ENCODE results near the gene ADGRL3. TPM values are rescaled to one million over a fixed set of nuclear protein-coding genes. Genes with fewer than 3 reads are reported as not detected.

ADGRL3 gene
- total RNA-seq, 1 donor from 2014 or later, result 44.8 TPM

DNA sequence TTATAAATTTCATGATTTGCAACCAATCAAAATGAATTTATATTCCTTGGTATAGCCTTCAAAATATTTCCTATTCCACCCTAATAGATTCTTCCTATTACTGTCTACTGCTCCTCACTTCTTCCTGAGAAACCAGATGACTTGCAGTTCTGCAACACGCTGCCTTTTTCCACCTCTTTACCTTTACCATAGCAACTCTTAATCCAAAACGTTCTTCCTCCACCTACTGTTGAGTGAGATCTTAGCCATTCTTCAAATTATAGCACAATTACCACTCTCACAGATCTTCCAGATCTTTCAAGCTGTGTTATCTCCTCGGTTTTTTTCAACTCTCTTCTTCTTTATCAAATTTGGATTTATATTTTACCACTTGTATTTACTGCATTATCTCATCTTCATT is 289.8 kb downstream of the ADGRL3 start:
- Mint-ChIP-seq H3K27me3 (ENCODE audit: unreplicated experiment) (no peaks in the 10 kb centered on the region), H3K9me3 (ENCODE audit: unreplicated experiment) (no peaks in the 10 kb centered on the region), H3K4me1 (ENCODE audit: unreplicated experiment) (peaks cover 9% of the 10 kb centered on the region), H3K36me3 (ENCODE audit: low read depth, unreplicated experiment) (no peaks in the 10 kb centered on the region), H3K27ac (ENCODE audit: unreplicated experiment) (peak overlapping the region; percentile 16), H3K4me3 (ENCODE audit: unreplicated experiment) (no peak overlapping the region)
- TF ChIP-seq, protein P1, sequence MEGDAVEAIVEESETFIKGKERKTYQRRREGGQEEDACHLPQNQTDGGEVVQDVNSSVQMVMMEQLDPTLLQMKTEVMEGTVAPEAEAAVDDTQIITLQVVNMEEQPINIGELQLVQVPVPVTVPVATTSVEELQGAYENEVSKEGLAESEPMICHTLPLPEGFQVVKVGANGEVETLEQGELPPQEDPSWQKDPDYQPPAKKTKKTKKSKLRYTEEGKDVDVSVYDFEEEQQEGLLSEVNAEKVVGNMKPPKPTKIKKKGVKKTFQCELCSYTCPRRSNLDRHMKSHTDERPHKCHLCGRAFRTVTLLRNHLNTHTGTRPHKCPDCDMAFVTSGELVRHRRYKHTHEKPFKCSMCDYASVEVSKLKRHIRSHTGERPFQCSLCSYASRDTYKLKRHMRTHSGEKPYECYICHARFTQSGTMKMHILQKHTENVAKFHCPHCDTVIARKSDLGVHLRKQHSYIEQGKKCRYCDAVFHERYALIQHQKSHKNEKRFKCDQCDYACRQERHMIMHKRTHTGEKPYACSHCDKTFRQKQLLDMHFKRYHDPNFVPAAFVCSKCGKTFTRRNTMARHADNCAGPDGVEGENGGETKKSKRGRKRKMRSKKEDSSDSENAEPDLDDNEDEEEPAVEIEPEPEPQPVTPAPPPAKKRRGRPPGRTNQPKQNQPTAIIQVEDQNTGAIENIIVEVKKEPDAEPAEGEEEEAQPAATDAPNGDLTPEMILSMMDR (IDR thresholded peaks at IDR 0.05; ENCODE audit: unreplicated experiment), result no peak
- no peak for DNase-seq (ENCODE audit: low spot score)

DNA sequence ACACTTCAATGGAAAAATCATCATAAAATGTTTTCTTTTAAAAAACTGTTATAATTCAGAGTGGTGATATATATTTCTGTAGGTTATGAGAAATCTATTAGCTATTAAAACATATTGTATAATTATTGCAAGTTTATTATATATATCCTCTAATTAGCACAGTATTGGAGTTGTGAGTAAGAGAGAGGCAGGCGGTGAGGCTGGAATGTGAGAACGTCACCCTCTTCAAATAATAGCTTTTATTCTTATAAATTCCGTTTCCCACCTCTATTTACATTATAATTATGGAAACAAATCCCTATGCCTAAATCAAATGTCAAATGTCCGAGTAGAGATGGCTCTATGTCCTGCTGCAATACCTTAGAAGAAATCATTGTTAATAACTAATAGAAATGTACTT is 292.9 kb downstream of the ADGRL3 start:
- TF ChIP-seq, protein P1 (IDR thresholded peaks at IDR 0.05; ENCODE audit: unreplicated experiment), result no peak
- peaks cover 9% of the 10 kb centered on the region for H3K4me1 Mint-ChIP-seq (ENCODE audit: unreplicated experiment)
- no peak overlapping the region for H3K27ac Mint-ChIP-seq (ENCODE audit: unreplicated experiment)
- no peak for DNase-seq (ENCODE audit: low spot score)
- peaks cover 3% of the 10 kb centered on the region for H3K27me3 Mint-ChIP-seq (ENCODE audit: unreplicated experiment)
- H3K9me3 Mint-ChIP-seq (ENCODE audit: unreplicated experiment), result no peaks in the 10 kb centered on the region
- no peak overlapping the region for H3K4me3 Mint-ChIP-seq (ENCODE audit: unreplicated experiment)
- no peaks in the 10 kb centered on the region for H3K36me3 Mint-ChIP-seq (ENCODE audit: low read depth, unreplicated experiment)

DNA sequence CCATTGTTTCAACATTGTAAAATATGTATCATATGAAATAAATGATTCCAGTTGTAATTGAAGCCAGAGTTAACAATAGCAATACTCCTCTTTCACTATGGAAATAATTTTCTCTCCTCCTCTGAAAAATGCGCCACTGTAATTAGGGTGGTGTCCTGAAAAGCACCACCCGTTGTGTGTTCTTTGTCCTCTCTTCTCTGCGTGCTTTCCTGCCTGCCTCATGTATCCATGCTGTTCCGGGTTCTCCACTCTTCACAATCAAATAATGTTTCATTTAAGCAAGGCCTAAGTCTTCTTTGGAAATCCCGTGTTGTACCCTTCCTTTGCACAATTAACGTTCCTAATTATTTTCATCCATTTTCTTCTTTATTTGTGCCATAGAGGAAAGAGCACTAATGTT is 293.3 kb downstream of the ADGRL3 start:
- H3K4me1 Mint-ChIP-seq (ENCODE audit: unreplicated experiment), result peaks cover 9% of the 10 kb centered on the region
- peaks cover 3% of the 10 kb centered on the region for H3K27me3 Mint-ChIP-seq (ENCODE audit: unreplicated experiment)
- no peaks in the 10 kb centered on the region for H3K9me3 Mint-ChIP-seq (ENCODE audit: unreplicated experiment)
- TF ChIP-seq, protein P1 (IDR thresholded peaks at IDR 0.05; ENCODE audit: unreplicated experiment), result no peak
- no peak for DNase-seq (ENCODE audit: low spot score)
- peak overlapping the region; percentile 48 for H3K27ac Mint-ChIP-seq (ENCODE audit: unreplicated experiment)
- no peak overlapping the region for H3K4me3 Mint-ChIP-seq (ENCODE audit: unreplicated experiment)
- H3K36me3 Mint-ChIP-seq (ENCODE audit: low read depth, unreplicated experiment), result no peaks in the 10 kb centered on the region

DNA sequence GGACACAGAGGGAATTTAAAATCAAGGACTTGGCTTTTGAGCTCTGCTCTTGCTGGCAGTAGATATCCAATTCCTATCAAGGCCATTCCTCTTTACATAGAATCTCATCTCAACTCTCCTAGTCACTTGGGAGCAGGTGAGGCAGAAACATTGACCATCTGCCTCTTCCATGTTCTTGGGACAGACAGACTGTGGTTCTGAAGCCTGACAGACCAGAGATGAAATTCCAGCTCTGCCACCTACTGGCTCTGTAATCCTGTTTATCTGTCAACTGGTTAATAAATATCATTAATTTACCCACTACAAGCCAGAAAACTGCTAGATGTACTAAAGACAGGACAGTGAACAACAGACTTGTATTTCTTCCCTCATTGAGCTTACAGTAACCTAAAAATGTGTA is 300.8 kb downstream of the ADGRL3 start:
- Mint-ChIP-seq H3K27ac (ENCODE audit: unreplicated experiment) (no peak overlapping the region), H3K9me3 (ENCODE audit: unreplicated experiment) (no peaks in the 10 kb centered on the region), H3K4me1 (ENCODE audit: unreplicated experiment) (peaks cover 6% of the 10 kb centered on the region), H3K36me3 (ENCODE audit: low read depth, unreplicated experiment) (no peaks in the 10 kb centered on the region), H3K4me3 (ENCODE audit: unreplicated experiment) (no peak overlapping the region), H3K27me3 (ENCODE audit: unreplicated experiment) (no peaks in the 10 kb centered on the region)
- no peak for DNase-seq (ENCODE audit: low spot score)
- TF ChIP-seq, protein P1 (IDR thresholded peaks at IDR 0.05; ENCODE audit: unreplicated experiment), result no peak

DNA sequence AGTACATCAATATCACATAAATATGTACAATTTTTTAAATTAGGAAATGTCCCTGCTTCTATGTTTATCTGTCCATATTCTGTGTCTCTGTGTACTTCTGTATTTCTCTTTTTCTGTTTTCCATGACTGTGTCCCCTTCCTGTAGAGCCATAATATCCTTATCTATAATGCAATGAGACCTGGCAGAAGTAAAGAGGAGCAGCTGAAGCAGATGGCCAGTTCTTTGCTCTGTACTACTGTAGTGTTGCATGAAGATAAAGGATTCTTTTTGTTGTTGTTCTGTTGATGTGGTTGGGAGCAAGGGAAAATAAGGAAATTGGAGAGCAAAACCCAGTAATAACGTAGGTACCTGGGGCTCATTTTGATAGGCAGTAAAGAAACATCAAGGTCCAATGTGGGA is 301.7 kb downstream of the ADGRL3 start:
- Mint-ChIP-seq H3K27me3 (ENCODE audit: unreplicated experiment) (no peaks in the 10 kb centered on the region), H3K4me1 (ENCODE audit: unreplicated experiment) (peaks cover 6% of the 10 kb centered on the region), H3K27ac (ENCODE audit: unreplicated experiment) (peak overlapping the region; percentile 20), H3K4me3 (ENCODE audit: unreplicated experiment) (no peak overlapping the region), H3K36me3 (ENCODE audit: low read depth, unreplicated experiment) (no peaks in the 10 kb centered on the region), H3K9me3 (ENCODE audit: unreplicated experiment) (no peaks in the 10 kb centered on the region)
- DNase-seq (ENCODE audit: low spot score), result no peak
- TF ChIP-seq, protein P1 (IDR thresholded peaks at IDR 0.05; ENCODE audit: unreplicated experiment), result no peak

All from endothelial cell (in vitro differentiated cells).